HepG2 (cell line): ENCODE data around the gene ERF. TPM values are rescaled to one million over a fixed set of nuclear protein-coding genes. Genes with fewer than 3 reads are reported as not detected.

ENCODE experiments used
- AGO1 ChIP-seq: fragments of 200-400 bp; formaldehyde crosslinking; IDR thresholded peaks from 2 replicates; pipeline ENCODE4 v1.6.1; 2017; ENCODE audit warnings: mild to moderate bottlenecking, low read depth, low read length, moderate library complexity; ENCODE audit not compliant: poor library complexity, severe bottlenecking
- AKAP8 ChIP-seq: sonication (generic); formaldehyde crosslinking; IDR thresholded peaks from 2 replicates; pipeline ENCODE4 v1.5.1; 2020; ENCODE audit warnings: mild to moderate bottlenecking, missing genetic modification reagents
- ARNT2 ChIP-seq: sonication (generic); formaldehyde crosslinking; IDR thresholded peaks from 2 replicates; pipeline ENCODE4 v1.8.0; 2022; ENCODE audit warnings: mild to moderate bottlenecking, low read depth, missing genetic modification reagents, moderate library complexity
- EP300 ChIP-seq, 3 experiments: sonication (generic) in 1 of 3; formaldehyde crosslinking in 1 of 3; IDR thresholded peaks; 2 replicates each; pipeline versions ENCODE4 v1.5.1 to v1.6.1; 2011 to 2020; ENCODE audit warnings: low read depth in 2 of 3, low read length in 2 of 3, borderline replicate concordance in 1 of 3, improper control_type of control experiment in 1 of 3, mild to moderate bottlenecking in 1 of 3, missing genetic modification reagents in 1 of 3, moderate library complexity in 1 of 3
- HNRNPH1 ChIP-seq: fragments of 200-400 bp; formaldehyde crosslinking; optimal IDR thresholded peaks from 2 replicates; pipeline ENCODE3; 2017; ENCODE audit warnings: mild to moderate bottlenecking, low read depth, low read length
- HNRNPK ChIP-seq: fragments of 200-400 bp; formaldehyde crosslinking; IDR thresholded peaks from 2 replicates; pipeline ENCODE4 v1.6.1; 2018; ENCODE audit warnings: low read length, low read depth, moderate library complexity, mild to moderate bottlenecking; ENCODE audit not compliant: poor library complexity, severe bottlenecking
- JUND ChIP-seq: sonication (generic); formaldehyde crosslinking; IDR thresholded peaks from 2 replicates; pipeline ENCODE4 v1.8.0; 2022; ENCODE audit warnings: mild to moderate bottlenecking, missing genetic modification reagents
- NFATC3 ChIP-seq: sonication (generic); formaldehyde crosslinking; IDR thresholded peaks from 2 replicates; pipeline ENCODE4 v1.5.1; 2020; ENCODE audit warnings: mild to moderate bottlenecking, missing genetic modification reagents
- NONO ChIP-seq, 2 experiments: fragments of 450-650 bp in 1 of 2; sonication (generic) in 1 of 2; formaldehyde crosslinking in 1 of 2; IDR thresholded peaks in 1 of 2; conservative IDR thresholded peaks in 1 of 2; 2 replicates each; pipeline versions ENCODE4 v1.6.1 to v1.8.0; 2017 to 2022; ENCODE audit warnings: mild to moderate bottlenecking in 1 of 2, missing genetic modification reagents in 1 of 2, moderate library complexity in 1 of 2
- PITX1 ChIP-seq: sonication (generic); formaldehyde crosslinking; IDR thresholded peaks from 2 replicates; pipeline ENCODE4 v1.5.1; 2020; ENCODE audit warnings: mild to moderate bottlenecking, missing genetic modification reagents
- POLR2A ChIP-seq, 2 experiments: IDR thresholded peaks; 2 replicates each; pipeline ENCODE4 v1.6.1; 2011; ENCODE audit warnings: low read depth in 2 of 2, low read length in 2 of 2, mild to moderate bottlenecking in 1 of 2, moderate library complexity in 1 of 2; ENCODE audit not compliant: insufficient read depth in 1 of 2
- RBAK ChIP-seq: sonication (generic); formaldehyde crosslinking; IDR thresholded peaks from 2 replicates; pipeline ENCODE4 v1.5.1; 2020; ENCODE audit warnings: mild to moderate bottlenecking, missing genetic modification reagents
- RBFOX2 ChIP-seq: fragments of 200-400 bp; formaldehyde crosslinking; IDR thresholded peaks from 2 replicates; pipeline ENCODE4 v1.6.1; 2017; ENCODE audit warnings: low read depth, mild to moderate bottlenecking, low read length
- RFX3 ChIP-seq: IDR thresholded peaks from 2 replicates; pipeline ENCODE4 v1.6.1; 2016; ENCODE audit warnings: missing biosample characterization, missing genetic modification reagents
- SIN3A ChIP-seq: IDR thresholded peaks from 2 replicates; pipeline ENCODE4 v1.6.1; 2011; ENCODE audit warnings: low read depth, mild to moderate bottlenecking, control low read depth, low read length, borderline replicate concordance
- ZBTB7B ChIP-seq: sonication (generic); formaldehyde crosslinking; IDR thresholded peaks from 2 replicates; pipeline ENCODE4 v1.4.0; 2020; ENCODE audit warnings: missing genetic modification reagents
- ZKSCAN1 ChIP-seq: fragments of 150-350 bp; IDR thresholded peaks from 2 replicates; pipeline ENCODE4 v1.6.1; 2014; ENCODE audit warnings: low read length
- ZNF326 ChIP-seq: sonication (generic); formaldehyde crosslinking; IDR thresholded peaks from 2 replicates; pipeline ENCODE4 v1.4.0; 2020; ENCODE audit warnings: missing genetic modification reagents, borderline replicate concordance
- ZNF331 ChIP-seq: sonication (generic); formaldehyde crosslinking; IDR thresholded peaks from 2 replicates; pipeline ENCODE4 v1.4.0; 2020; ENCODE audit warnings: missing genetic modification reagents
- ZNF564 ChIP-seq: sonication (generic); formaldehyde crosslinking; IDR thresholded peaks from 2 replicates; pipeline ENCODE4 v1.8.1; 2023; ENCODE audit warnings: mild to moderate bottlenecking, missing genetic modification reagents
- polyA plus RNA-seq, 8 experiments: library from polyadenylated mRNA; depleted of rRNA in 3 of 8; stranded (reverse) in 7 of 8; unstranded in 1 of 8; fragments of >200 nt; fragmentation: Illumina TruSeq in 4 of 8; extraction: Trizol in 4 of 8; gene quantifications; 2 replicates each; pipeline versions ENCODE4 v1.2.1 to v1.2.3, GENCODE V29; 2011 to 2016; ENCODE audit warnings: low read depth in 4 of 8, missing spikeins in 1 of 8, mixed read lengths in 1 of 8; ENCODE audit not compliant: insufficient read depth in 1 of 8
- total RNA-seq, 5 experiments: library from RNA; depleted of rRNA; stranded (reverse); fragments of >200 nt; fragmentation: Illumina TruSeq; extraction: Trizol; gene quantifications; 2 replicates each; pipeline ENCODE4 v1.2.3, GENCODE V29; 2016; ENCODE audit warnings: low read depth in 1 of 5
- TF ChIP-seq, protein P1 (sequence below): sonication (generic); formaldehyde crosslinking; IDR thresholded peaks from 2 replicates; pipeline ENCODE4 v1.4.0; 2020; ENCODE audit warnings: missing genetic modification reagents, borderline replicate concordance
- TF ChIP-seq, protein P2 (sequence below): sonication (generic); formaldehyde crosslinking; IDR thresholded peaks from 2 replicates; pipeline ENCODE4 v1.4.0; 2020; ENCODE audit warnings: mild to moderate bottlenecking, missing genetic modification reagents

ERF gene
- total and polyA plus RNA-seq, 2 of the 13 experiments (the other 11 are each of a cell fraction or from before 2014, with no cell fraction given) = 67.1 to 69.9 TPM

DNA sequence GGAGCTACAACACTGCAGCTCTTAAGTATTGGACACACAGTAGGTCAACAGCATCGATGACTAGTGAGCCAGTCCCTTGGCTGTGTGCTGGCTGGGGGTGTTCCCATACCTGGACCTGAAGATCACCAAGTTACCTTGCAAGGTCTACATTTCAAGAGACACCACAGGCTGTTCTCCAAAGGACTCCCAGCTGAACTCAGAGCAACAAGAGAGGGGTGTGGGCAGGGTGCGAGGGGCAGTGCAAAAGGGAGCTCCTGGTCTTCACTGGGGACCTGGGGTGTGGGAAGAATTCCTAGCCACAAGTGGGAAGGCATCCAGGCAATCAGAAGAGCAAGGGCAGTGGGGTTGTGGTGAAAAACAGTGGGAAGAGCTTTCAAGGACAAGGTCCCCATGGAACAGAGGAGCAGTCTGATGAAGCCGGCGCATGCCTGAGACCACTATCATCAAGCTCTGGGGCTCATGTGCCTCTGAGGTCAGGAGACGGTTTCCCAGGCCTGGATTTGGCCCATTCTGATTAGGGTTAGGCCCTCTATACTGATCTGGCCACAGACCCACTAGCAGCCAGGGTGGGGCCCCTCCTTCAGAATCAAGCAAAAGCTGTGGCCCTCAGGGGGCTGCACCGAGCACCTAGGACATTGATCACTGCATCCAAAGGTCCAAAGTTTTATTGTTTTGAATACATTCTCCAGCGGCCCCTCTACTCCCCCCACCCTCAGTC, 7.8 kb downstream of the ERF start (continued):
- TF ChIP-seq, protein P1, sequence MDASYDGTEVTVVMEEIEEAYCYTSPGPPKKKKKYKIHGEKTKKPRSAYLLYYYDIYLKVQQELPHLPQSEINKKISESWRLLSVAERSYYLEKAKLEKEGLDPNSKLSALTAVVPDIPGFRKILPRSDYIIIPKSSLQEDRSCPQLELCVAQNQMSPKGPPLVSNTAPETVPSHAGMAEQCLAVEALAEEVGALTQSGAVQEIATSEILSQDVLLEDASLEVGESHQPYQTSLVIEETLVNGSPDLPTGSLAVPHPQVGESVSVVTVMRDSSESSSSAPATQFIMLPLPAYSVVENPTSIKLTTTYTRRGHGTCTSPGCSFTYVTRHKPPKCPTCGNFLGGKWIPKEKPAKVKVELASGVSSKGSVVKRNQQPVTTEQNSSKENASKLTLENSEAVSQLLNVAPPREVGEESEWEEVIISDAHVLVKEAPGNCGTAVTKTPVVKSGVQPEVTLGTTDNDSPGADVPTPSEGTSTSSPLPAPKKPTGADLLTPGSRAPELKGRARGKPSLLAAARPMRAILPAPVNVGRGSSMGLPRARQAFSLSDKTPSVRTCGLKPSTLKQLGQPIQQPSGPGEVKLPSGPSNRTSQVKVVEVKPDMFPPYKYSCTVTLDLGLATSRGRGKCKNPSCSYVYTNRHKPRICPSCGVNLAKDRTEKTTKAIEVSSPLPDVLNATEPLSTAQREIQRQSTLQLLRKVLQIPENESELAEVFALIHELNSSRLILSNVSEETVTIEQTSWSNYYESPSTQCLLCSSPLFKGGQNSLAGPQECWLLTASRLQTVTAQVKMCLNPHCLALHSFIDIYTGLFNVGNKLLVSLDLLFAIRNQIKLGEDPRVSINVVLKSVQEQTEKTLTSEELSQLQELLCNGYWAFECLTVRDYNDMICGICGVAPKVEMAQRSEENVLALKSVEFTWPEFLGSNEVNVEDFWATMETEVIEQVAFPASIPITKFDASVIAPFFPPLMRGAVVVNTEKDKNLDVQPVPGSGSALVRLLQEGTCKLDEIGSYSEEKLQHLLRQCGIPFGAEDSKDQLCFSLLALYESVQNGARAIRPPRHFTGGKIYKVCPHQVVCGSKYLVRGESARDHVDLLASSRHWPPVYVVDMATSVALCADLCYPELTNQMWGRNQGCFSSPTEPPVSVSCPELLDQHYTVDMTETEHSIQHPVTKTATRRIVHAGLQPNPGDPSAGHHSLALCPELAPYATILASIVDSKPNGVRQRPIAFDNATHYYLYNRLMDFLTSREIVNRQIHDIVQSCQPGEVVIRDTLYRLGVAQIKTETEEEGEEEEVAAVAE = peak; percentile 16; the same call in 1 of the 2 replicates
- TF ChIP-seq ZNF564 (CRISPR knock-in tag) (0 out of 2 replicates have a peak, but pooled peaks have one; percentile 34), AGO1 (peak; percentile 92), RBFOX2 (peak; percentile 54; the same call in 1 of the 2 replicates), ZNF331 (CRISPR knock-in tag) (0 out of 2 replicates have a peak, but pooled peaks have one; percentile 15), ZNF326 (CRISPR knock-in tag) (peak; percentile 91; the same call in 1 of the 2 replicates), HNRNPK (no peak), POLR2A (IDR thresholded peaks at IDR 0.05; ENCODE audit: insufficient read depth in 1 of 2, low read depth in 2 of 2, low read length in 2 of 2) (peak in 1 of 2 experiments; percentile 45; a peak in 1 of 4 replicates), ARNT2 (CRISPR knock-in tag) (0 out of 2 replicates have a peak, but pooled peaks have one; percentile 9), AKAP8 (CRISPR knock-in tag) (peak; percentile 45; the same call in 1 of the 2 replicates), RFX3 (no peak), ZBTB7B (CRISPR knock-in tag) (peak; percentile 24; the same call in 1 of the 2 replicates), SIN3A (0 out of 2 replicates have a peak, but pooled peaks have one; percentile 19), NONO (IDR thresholded peaks at IDR 0.05) (no peak), NONO (CRISPR knock-in tag; conservative IDR thresholded peaks at IDR 0.05) (peak; percentile 13; the same call in 1 of the 2 replicates), EP300 (IDR thresholded peaks at IDR 0.05; ENCODE audit: low read depth in 2 of 2, low read length in 2 of 2) (0 out of 4 replicates have a peak, but pooled peaks of 1 of the 2 experiments have one; percentile 27), EP300 (CRISPR knock-in tag; IDR thresholded peaks at IDR 0.05; ENCODE audit: borderline replicate concordance) (no peak), ZKSCAN1 (peak; percentile 91), PITX1 (CRISPR knock-in tag) (no peak), RBAK (no peak), NFATC3 (CRISPR knock-in tag) (no peak), JUND (0 out of 2 replicates have a peak, but pooled peaks have one; percentile 0), HNRNPH1 (peak; percentile 62)
- TF ChIP-seq, protein P2, sequence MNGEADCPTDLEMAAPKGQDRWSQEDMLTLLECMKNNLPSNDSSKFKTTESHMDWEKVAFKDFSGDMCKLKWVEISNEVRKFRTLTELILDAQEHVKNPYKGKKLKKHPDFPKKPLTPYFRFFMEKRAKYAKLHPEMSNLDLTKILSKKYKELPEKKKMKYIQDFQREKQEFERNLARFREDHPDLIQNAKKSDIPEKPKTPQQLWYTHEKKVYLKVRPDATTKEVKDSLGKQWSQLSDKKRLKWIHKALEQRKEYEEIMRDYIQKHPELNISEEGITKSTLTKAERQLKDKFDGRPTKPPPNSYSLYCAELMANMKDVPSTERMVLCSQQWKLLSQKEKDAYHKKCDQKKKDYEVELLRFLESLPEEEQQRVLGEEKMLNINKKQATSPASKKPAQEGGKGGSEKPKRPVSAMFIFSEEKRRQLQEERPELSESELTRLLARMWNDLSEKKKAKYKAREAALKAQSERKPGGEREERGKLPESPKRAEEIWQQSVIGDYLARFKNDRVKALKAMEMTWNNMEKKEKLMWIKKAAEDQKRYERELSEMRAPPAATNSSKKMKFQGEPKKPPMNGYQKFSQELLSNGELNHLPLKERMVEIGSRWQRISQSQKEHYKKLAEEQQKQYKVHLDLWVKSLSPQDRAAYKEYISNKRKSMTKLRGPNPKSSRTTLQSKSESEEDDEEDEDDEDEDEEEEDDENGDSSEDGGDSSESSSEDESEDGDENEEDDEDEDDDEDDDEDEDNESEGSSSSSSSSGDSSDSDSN (CRISPR knock-in tag) = 0 out of 2 replicates have a peak, but pooled peaks have one; percentile 21
